WTC11 (cell line): ENCODE data around the gene ANAPC13. TPM values are rescaled to one million over a fixed set of nuclear protein-coding genes. Genes with fewer than 3 reads are reported as not detected.

Experiments used
- total RNA-seq: library from RNA; stranded (reverse); gene quantifications from 3 replicates; pipeline ENCODE4 v1.2.3, GENCODE V29; 2021

ANAPC13 gene
- total RNA-seq, 1 experiment from 2014 or later, result 29.7 TPM

Other genes starting within 250 kb of the ANAPC13 start
- gene RYK, start 235.1 kb downstream of the ANAPC13 start, total RNA-seq, result 46.1 to 54.2 TPM (median 48.5 TPM) in 3 replicates
- gene AMOTL2, start 111.5 kb downstream of the ANAPC13 start, total RNA-seq, result 76.9 to 85.4 TPM (median 79.9 TPM) in 3 replicates
- 23.9 to 28.0 TPM (median 24.9 TPM) in 3 replicates for gene CEP63, start 72 bp upstream of the ANAPC13 start, total RNA-seq
- not detected in 3 replicates for gene KY, start 165.0 kb upstream of the ANAPC13 start, total RNA-seq